HPDE6-E6E7 (cell line): ENCODE results near the gene PAIP2.
A peak's percentile ranks its signal among the peaks of the same experiment; 100 is the strongest.
"Not testable (repeated sequence)": the region's sequence is repeated elsewhere in the genome, so short reads cannot be mapped to it uniquely, and the experiment has no call there.

Experiments used
- DNase-seq: peaks from one replicate; pipeline ENCODE4 v3.0.0; 2011; ENCODE audit warnings: missing footprints; ENCODE audit errors: extremely low spot score

PAIP2 gene

GRCh38 chr5:139391570-139392323, 50.1 kb downstream of the PAIP2 start:
- peak; percentile 84 for DNase-seq

DNA sequence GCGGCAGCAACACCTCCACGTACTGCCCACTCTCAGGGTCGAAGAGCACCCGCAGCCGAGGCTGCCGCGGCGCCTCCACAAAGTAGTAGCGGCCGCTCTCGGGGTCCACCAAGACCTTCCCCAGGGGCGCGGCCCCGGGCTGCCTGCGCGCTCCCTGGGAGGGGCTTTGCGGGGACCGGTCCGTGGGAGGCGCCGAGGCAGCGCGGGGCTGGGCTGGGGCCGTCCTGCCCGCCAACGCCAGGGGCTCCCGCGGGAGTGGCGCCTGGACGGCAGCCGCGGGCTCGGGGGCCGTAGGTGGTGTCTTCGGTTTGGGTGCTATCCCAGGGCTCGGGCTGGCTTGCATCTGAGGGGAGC, 50.6 kb downstream of the PAIP2 start:
- no peak for DNase-seq

DNA sequence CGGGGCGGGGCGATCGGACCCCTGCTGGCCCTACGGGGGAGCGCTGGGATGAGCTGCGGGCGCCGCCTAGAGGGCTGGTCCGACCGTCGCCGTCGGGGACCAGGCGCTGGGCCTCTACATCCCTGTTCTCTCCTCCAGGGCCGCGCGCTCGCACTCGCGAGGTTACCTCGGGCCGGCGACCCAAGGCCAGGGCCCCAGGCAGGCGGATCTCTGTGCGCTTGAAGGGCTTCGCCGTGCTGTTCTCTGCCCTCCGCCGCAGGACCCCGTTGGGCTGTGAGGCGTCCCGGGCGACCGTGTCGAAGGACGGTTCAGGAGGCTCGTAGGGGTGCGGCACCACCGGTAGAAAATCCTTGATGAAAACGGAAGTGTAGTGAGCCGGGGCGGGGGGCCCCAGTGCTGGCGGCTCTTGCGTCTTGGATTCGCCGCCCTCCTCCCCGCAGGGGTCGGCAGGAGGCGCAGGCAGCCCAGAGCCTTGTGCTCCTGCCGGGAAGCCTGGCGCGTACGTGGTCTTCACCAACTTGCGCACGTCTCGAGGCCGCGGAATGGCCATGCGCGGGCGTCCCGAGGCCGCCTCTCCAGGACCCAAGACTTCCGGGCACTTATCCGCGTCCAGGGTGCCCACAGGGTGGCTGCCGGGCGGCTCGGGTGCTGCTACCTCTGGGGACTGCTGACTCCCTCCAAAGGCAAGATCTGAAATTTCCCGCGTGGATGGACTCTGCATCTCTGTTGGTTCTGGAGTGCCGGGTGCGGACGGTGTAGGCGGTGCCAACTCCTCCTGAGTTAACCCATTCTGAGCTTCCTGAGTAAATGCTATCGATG, 51.2 kb downstream of the PAIP2 start:
- peak; percentile 83 for DNase-seq

- DNase-seq: no peak
Observed at GRCh38 chr5:139393497-139394122, 52.0 kb downstream of the PAIP2 start.

DNA sequence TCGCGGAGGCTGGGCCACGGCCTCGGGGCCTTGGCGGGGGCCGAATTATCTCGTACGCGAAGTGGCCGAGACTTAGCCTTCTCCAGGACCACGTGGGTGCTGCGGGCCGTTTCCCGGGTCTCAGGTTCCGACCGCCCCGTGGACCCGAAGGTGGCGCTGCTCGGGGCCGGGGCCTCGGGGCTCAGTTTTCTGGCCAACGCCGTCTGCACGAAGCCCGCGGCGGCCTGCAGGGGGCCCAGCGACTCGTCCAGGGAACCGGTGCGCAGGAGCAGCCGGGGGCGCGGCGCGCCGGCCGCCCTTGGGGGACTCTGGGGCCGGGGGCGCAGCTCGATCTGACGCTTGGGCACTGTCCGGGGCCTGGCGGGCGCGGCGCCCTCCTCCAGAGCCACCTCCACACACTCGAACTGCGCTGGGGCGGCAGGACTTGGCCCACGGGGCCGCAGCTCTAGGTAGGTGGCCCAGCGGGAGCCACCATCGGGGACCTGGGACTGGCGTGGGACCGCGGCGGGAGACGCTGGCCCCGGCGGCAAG, 52.5 kb downstream of the PAIP2 start:
- DNase-seq: no peak

DNA sequence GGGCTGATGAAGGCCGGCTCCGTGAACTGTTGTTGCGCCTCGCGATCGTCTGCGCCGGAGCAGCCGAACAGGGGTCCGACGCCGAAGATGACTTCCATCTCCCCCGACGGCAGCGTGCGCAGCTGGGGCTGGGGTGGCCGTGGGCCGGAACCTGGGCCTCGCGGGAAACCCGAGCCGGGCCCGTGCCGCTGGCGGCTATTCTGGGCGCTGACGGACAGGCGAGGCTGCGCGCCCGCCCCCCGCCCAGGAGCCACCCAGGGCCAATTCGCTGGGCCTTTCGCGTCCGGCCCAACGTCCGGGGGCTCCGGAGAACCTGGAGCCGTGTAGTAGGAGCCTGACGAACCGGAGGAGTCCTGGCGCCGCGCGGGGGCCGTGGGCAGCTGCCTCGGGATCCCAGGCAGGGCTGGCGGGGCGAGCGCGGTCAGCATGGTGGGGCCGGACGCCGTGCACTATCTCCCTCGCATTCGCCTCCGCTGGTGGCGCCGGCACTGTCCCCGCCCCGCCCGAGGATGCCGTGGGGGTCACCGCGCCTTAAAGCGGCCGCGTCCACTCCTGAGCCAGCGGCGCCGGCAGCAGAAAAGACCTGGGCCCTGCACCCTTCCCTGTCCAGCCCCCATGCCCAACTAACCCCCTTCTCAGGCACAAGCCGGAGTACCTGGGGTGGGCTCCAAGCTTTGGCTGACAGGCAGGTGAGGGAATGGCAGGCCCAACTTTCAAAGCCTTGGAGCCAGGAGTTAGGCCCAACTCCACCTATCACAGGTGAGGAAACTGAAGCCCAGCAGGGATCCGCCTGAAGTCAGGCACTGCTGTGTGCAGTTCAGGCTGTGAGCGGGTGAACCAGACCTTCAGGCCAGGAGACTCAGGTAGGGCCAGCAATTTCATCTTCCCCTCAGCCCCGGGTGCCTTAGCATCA, 53.3 kb downstream of the PAIP2 start, which contains the start of gene PROB1:
TSS of gene PROB1 (minus strand) at position 451 of the 913 bp plus-strand sequence. CDS start at position 428, 23 bp downstream.
- DNase-seq: no peak

- no peak for DNase-seq
Observed at GRCh38 chr5:139395844-139396640, 54.4 kb downstream of the PAIP2 start.

DNA sequence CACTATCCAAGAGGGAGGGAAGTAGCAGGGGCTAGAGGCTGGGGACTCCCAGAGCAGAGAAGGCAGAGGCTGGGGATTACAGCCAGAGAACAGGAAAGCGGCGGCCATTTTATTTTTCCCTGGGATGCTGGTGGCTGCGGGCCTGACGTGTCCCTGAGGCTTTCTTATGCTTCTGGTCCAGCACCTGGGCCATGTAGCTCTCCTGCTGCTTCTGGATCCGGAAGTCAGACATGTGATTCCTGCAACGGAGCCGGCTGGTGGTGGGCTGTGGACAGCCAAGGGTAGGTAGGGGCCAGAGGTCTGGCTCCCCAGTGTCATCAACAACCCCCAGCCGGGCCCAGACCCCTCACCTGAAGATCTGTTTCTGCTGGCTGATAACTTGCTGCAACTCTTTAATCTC, 55.0 kb downstream of the PAIP2 start:
- no peak for DNase-seq

GRCh38 chr5:139397921-139398320, 56.3 kb downstream of the PAIP2 start:
- no peak for DNase-seq

DNA sequence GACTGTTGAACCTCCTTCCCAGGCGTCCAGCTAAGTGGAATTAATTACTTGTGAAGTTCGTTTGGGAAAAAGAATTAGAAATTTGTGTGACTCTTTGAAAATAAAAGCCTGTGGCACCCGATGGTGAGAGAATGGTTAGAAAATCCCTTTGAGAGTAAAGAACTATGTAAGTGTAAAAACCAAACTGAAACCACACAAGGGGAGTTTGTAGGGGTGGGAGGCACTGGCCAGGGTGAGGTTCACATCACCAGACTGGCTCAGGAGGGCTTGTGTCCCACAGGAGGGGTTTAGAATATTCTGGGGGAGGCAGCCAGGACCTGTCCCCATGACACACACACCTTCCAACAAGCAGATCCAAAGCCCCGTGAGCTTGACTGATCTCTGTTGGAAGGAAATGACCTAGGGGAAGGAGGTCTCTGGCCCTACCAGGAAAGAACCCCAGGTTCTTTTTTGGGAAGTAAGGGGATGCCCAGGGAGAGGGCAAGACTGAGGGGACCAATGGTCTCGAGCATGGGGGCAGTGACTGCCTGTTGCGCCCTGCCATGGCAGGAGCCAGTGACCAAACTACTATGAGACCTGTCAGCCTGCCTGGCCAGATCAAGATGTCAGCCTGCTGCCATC, 58.0 kb downstream of the PAIP2 start:
- DNase-seq: no peak

DNA sequence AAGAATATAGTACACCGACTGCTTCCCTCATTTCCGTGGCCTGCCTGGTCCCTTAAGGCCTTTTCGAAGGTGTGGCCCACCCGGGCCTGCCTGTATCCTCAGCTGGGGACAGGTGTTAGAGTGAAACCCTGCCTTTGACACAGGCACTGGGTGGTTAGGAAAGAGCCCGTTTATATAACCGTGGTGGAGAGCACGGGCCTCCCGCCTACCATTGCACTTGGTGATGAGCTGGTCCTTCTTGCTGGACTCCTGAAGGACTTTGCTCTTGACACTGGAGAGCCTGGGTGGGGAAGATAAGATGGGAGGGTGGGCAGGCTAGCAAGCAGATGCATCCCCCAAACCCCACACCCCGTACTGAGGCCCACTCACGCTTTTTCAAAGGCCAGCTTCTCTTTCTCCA, 59.9 kb downstream of the PAIP2 start:
- DNase-seq: no peak

DNA sequence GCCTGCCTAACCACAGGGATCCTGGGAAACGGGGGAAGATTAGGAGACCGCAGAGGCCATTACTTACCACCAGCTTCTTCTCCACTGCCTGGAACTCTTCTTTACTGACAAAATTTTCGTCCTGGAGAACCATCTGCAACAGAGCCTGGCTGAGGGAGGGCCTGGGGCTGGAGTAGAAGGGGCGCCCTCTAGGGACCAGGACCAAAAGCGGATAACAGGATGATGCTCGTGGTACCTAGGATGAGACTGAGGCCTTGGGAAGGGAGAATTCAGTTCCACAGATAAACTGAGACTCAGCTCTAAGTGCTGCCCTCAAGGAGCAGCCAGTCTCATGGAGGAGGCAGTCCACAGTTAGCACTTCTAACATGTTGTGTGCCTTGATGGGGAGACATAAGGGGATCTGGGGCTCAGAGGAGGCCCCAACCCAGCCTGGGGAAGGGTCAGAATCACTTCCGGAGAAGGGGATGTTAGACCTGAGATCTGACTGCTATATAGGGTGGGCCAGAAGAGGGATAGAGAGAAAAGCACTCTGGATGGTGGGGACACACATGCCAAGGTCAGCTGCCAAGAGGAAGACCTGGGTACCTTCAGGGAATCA, 61.0 kb downstream of the PAIP2 start:
- no peak for DNase-seq

- no peak for DNase-seq
Observed at GRCh38 chr5:139403418-139403786, 61.7 kb downstream of the PAIP2 start.

DNA sequence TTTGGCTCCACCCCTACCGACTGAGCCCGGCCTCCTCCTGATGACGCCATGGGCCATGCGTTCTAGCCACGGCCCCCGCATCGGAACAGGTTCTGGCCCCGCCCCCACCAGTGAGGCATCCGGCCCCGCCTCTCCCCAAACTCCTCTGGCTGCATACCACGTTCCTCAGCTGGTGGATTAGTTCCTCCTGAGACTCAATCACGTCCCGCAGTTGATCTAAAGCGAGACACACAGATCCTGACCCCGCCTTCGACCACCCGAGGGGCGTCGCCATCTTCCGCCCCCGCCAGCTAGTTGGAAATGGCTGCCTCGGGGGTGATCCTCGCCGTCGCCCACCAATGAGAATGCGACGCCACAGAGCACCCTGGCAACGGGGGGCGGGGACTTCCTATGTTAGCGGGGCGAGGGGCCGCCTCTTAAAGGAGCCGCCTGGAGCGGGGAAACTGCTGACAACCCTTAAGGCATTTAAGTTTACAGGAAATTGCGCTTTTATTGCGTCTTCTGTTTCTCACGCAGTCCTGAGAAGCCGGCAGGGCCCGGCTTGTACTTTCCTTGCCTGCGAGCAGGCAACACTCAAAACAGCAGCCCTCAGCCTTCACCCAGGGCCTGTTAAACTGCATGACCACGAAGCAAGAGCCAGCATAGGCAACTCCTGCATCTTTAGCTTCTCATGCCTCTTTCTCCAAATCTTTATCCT, 62.3 kb downstream of the PAIP2 start, which contains the start of gene SPATA24:
TSS of gene SPATA24 (minus strand) at position 303 of the 697 bp plus-strand sequence. CDS start at position 274, 29 bp downstream.
- DNase-seq: peak; percentile 97

DNA sequence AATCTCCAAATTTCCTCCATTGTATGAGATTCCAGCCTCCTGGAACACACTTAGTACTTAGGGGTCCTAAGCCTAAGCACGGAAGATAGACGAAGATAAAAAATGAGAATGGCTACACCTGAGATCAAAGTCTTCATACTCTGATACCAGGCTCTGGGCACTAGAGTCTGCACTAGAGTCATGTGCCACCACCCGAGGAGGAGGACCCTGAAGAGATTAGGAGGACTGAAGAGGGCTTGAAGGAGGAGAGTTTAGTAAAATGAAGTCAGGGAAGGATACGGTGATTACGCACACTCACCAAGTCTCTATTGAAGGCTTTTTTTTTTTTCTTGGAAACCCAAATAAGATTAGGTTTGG, 62.8 kb downstream of the PAIP2 start:
- no peak for DNase-seq

DNA sequence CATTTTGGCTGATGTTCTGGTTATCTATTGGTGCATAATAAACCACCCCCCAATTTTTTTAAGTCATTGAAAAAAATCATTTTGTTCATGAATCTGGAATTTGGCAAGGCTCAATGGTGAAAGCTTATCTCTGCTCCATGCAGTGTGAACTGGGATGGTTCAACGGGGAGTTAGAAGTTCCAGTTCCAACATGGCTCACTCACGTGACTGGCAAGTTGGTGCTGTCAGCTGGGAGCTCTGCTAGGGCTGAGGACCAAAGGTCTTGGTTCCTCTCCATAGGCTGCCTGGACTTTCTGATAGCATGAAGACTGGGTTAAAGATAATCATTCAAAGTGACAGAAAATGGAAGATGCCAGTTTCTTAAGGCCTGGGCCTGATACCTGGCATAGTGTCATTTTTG, 65.3 kb downstream of the PAIP2 start:
- no peak for DNase-seq

- DNase-seq: no peak
Observed at GRCh38 chr5:139407517-139407916, 65.9 kb downstream of the PAIP2 start.

- no peak for DNase-seq
Observed at GRCh38 chr5:139408191-139408590, 66.5 kb downstream of the PAIP2 start.

DNA sequence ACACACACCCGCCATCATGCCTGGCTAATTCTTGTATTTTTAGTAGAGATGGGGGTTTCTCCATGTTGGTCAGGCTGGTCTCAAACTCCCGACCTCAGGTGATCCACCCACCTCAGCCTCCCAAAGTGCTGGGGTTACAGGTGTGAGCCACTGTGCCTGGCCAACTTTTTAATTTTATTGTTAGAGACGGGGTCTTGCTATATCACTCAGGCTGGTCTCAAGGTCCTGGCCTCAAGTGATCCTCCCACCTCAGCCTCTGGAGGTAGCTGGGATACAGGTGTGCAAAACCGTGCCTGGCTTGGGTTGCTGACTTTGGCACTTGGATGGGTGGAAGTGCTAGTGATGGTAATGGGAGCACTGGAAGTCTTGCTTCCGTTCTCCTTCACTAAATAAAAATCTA, 67.5 kb downstream of the PAIP2 start:
- DNase-seq: not testable (repeated sequence)
